ENCODE measurements around the gene KIAA1671.

DNA sequence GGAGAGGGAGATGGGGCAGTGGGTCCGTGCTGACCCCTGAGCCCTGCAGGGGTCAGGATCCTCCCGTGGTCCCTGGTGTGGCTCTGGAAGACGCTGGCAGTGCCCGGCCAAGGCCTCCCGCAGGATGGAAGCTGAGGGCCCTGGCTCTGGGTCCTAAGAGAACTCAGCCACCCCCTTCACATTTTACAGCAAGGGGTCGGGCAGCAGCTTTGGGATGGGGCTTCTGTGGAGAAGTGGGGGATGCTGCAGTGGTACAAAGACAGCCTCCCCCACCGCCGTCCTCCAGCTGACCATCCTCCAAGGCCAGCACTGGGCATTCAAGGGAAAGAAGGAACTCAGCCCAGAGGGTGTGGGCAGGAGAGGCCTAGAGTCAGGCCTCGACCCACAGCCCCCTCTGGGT, 225.4 kb downstream of the KIAA1671 start:
- TF ChIP-seq, protein P1, sequence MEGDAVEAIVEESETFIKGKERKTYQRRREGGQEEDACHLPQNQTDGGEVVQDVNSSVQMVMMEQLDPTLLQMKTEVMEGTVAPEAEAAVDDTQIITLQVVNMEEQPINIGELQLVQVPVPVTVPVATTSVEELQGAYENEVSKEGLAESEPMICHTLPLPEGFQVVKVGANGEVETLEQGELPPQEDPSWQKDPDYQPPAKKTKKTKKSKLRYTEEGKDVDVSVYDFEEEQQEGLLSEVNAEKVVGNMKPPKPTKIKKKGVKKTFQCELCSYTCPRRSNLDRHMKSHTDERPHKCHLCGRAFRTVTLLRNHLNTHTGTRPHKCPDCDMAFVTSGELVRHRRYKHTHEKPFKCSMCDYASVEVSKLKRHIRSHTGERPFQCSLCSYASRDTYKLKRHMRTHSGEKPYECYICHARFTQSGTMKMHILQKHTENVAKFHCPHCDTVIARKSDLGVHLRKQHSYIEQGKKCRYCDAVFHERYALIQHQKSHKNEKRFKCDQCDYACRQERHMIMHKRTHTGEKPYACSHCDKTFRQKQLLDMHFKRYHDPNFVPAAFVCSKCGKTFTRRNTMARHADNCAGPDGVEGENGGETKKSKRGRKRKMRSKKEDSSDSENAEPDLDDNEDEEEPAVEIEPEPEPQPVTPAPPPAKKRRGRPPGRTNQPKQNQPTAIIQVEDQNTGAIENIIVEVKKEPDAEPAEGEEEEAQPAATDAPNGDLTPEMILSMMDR (IDR thresholded peaks at IDR 0.05; ENCODE audit: insufficient read depth, low read length, poor library complexity, severe bottlenecking), result no peak
- TF ChIP-seq EZH2phosphoT487 (conservative IDR thresholded peaks at IDR 0.05; ENCODE audit: low read length), result no peak

Data from SU-DHL-6 (cell line).